Measurements from ENCODE around the gene GATA6. TPM values are rescaled to one million over a fixed set of nuclear protein-coding genes. Genes with fewer than 3 reads are reported as not detected.

Gene GATA6
- total and polyA plus RNA-seq, 2 of the 13 experiments (the other 11 are each of a cell fraction or from before 2014, with no cell fraction given), result 0.84 to 3.2 TPM

GRCh38 chr18:22223254-22223964 is 54.0 kb downstream of the GATA6 start:
- intact Hi-C loops (cut with micrococcal nuclease; ENCODE audit: unreplicated experiment), result loop anchor here (10.0 kb wide), 2 partner anchors 109 to 341 kb away; no protein-coding TSS in a partner anchor
- in situ Hi-C loops (cut with HindIII; ENCODE audit: extremely low pct_ligation_motif_present, low pct_unique_long_range_greater_than_20kb), result no loop called here
- no TSS peak for BruUV-seq (replicated peaks)
- H2AFZ ChIP-seq (ENCODE audit: low read length), result no peak overlapping the region
- ChIA-PET CTCF (ENCODE audit: low intra/inter-chr PET ratio, low total read pairs) (no interaction called here), POLR2A (interaction anchor here (0.5 to 1.5 kb wide), 2 partner anchors 29 to 54 kb away, joined by 3 to 4 read pairs; partner anchors contain the start of gene GATA6)
- peak; percentile 77 for ATAC-seq
- peak; percentile 36 for DNase-seq (ENCODE audit: low spot score)
- 0 out of 5 replicates have a peak, but pooled peaks cover 0 to 5% of the 10 kb centered on the region in 2 experiments for H3K27me3 ChIP-seq (ENCODE audit: control insufficient read depth in 1 of 2, insufficient read depth in 2 of 2, low read length in 2 of 2)
- no peaks in the 10 kb centered on the region for H3K9me3 ChIP-seq (ENCODE audit: low read length)
- H3K36me3 ChIP-seq (replicated peaks in 1 of 2; ENCODE audit: control insufficient read depth in 1 of 2, insufficient read depth in 2 of 2, low read length in 2 of 2), result no peaks in the 10 kb centered on the region
- TF ChIP-seq NCOR1 (IDR thresholded peaks at IDR 0.05; ENCODE audit: borderline replicate concordance, low read length), result peak; percentile 37; the same call in 1 of the 2 replicates
- peak; percentile 40; the same call in 1 of the 2 replicates for TF ChIP-seq ARID5B (CRISPR knock-in tag; IDR thresholded peaks at IDR 0.05)
- peak; percentile 78 for TF ChIP-seq HNF4A (CRISPR knock-in tag; IDR thresholded peaks at IDR 0.05)
- no peak for TF ChIP-seq LCORL (IDR thresholded peaks at IDR 0.05)
- TF ChIP-seq LCORL (CRISPR knock-in tag; IDR thresholded peaks at IDR 0.05), result 0 out of 2 replicates have a peak, but pooled peaks have one; percentile 22
- no peak for TF ChIP-seq ATF5 (CRISPR knock-in tag; IDR thresholded peaks at IDR 0.05; ENCODE audit: low read depth)
- 0 out of 2 replicates have a peak, but pooled peaks have one; percentile 30 for TF ChIP-seq PAXIP1 (CRISPR knock-in tag; conservative IDR thresholded peaks at IDR 0.05)
- TF ChIP-seq HNF4G (IDR thresholded peaks at IDR 0.05; ENCODE audit: borderline replicate concordance, low read depth, low read length), result peak; percentile 55; the same call in 1 of the 2 replicates
- TF ChIP-seq HNF4G (CRISPR knock-in tag; IDR thresholded peaks at IDR 0.05; ENCODE audit: borderline replicate concordance, low read depth), result peak; percentile 47; the same call in 1 of the 2 replicates
- peak; percentile 46 for TF ChIP-seq FOSL2 (CRISPR knock-in tag; IDR thresholded peaks at IDR 0.05)
- no peak for TF ChIP-seq ZNF891 (CRISPR knock-in tag; IDR thresholded peaks at IDR 0.05)
- no peaks in the 10 kb centered on the region for H4K20me1 ChIP-seq (ENCODE audit: insufficient read depth, low read length)
- H3K27ac ChIP-seq (ENCODE audit: extremely low read length, insufficient read depth, low read length), result no peak overlapping the region
- FAIRE-seq, result no peak
- WGBS (ENCODE audit: low lambda C conversion rate), result under 1% methylated on average over 10 of the region's 13 CpGs
- peak overlapping the region in 1 of 3 experiments; percentile 19; a peak in 1 of 6 replicates for H3K4me3 ChIP-seq (replicated peaks in 1 of 3; ENCODE audit: insufficient read depth in 1 of 3, low read depth in 2 of 3, low read length in 3 of 3)
- no peaks in the 10 kb centered on the region for H3K79me2 ChIP-seq (ENCODE audit: insufficient read depth, low read length)
- no peak overlapping the region for H3K9ac ChIP-seq (ENCODE audit: insufficient read depth, low read depth, low read length)
- H3K4me1 ChIP-seq (ENCODE audit: insufficient read depth, low read length), result peaks cover 17% of the 10 kb centered on the region
- H3K4me2 ChIP-seq (ENCODE audit: low read depth, low read length), result peak overlapping the region; percentile 62
